GM19455 (cell line): ENCODE data around the gene VAMP8.
"Not testable (repeated sequence)": the region's sequence is repeated elsewhere in the genome, so short reads cannot be mapped to it uniquely, and the experiment has no call there.

Source experiments
- ATAC-seq: cut with Tn5 transposase; IDR thresholded peaks from one replicate; pipeline ENCODE4 v1.9.1; 2021; ENCODE audit not compliant: unreplicated experiment

VAMP8 gene

GRCh38 chr2:85547089-85547858, 30.1 kb upstream of the VAMP8 start:
- ATAC-seq = no peak

- no peak for ATAC-seq
Measured at GRCh38 chr2:85547859-85548607, 29.4 kb upstream of the VAMP8 start.

- no peak for ATAC-seq
Measured at GRCh38 chr2:85548608-85548900, 28.8 kb upstream of the VAMP8 start.

GRCh38 chr2:85549095-85549494, 28.3 kb upstream of the VAMP8 start:
- no peak for ATAC-seq

GRCh38 chr2:85549826-85550225, 27.6 kb upstream of the VAMP8 start:
- ATAC-seq = no peak

GRCh38 chr2:85550486-85550885, 26.9 kb upstream of the VAMP8 start:
- ATAC-seq = no peak

- peak; percentile 72 for ATAC-seq
Measured at GRCh38 chr2:85551698-85552678, 25.4 kb upstream of the VAMP8 start.

GRCh38 chr2:85553184-85553583, 24.2 kb upstream of the VAMP8 start:
- ATAC-seq = no peak

GRCh38 chr2:85554980-85555612, 22.3 kb upstream of the VAMP8 start:
- no peak for ATAC-seq

GRCh38 chr2:85557130-85557529, 20.3 kb upstream of the VAMP8 start:
- ATAC-seq = no peak

GRCh38 chr2:85558160-85558559, 19.2 kb upstream of the VAMP8 start:
- no peak for ATAC-seq

- not testable (repeated sequence) for ATAC-seq
Measured at GRCh38 chr2:85560403-85560726, 17.0 kb upstream of the VAMP8 start.

GRCh38 chr2:85560812-85561279, 16.5 kb upstream of the VAMP8 start:
- ATAC-seq = peak; percentile 16

GRCh38 chr2:85561280-85562212, 15.8 kb upstream of the VAMP8 start, which contains the start of gene GGCX:
GGCX (minus strand) TSS chr2:85561493; CDS start chr2:85561428, 65 bp downstream.
- ATAC-seq = peak; percentile 92

- no peak for ATAC-seq
Measured at GRCh38 chr2:85564144-85564563, 13.2 kb upstream of the VAMP8 start.

- ATAC-seq = no peak
Measured at GRCh38 chr2:85566265-85566664, 11.1 kb upstream of the VAMP8 start.

- no peak for ATAC-seq
Measured at GRCh38 chr2:85575739-85576138, 1.6 kb upstream of the VAMP8 start.

- ATAC-seq = no peak
Measured at GRCh38 chr2:85577063-85577385, 362 bp upstream of the VAMP8 start.

- ATAC-seq = peak; percentile 29
Measured at GRCh38 chr2:85578243-85579180, 1.1 kb downstream of the VAMP8 start.
